OCI-M1 (cell line): ENCODE measurements around the gene C15orf62.

Source experiments
- DNase-seq: peaks from one replicate; lab custom pipeline; 2025; lab: John Stamatoyannopoulos, UW

The C15orf62 gene

DNA sequence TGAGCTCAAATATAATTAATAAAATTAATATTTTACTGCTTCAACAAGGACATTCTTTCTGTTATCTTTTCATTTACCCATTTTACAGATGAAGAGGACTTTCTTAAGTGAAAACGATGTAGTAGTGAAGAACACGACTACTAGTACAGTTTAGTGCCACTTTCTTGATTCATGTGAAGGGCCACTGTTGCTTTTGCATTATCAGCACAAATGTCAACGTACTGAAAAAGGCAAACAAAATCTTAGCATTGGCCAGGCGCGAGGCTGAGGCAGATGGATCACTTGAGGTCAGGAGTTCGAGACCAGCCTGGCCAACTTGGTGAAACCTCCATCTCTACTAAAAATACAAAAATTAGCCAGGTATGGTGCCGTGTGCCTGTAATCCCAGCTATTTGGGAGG is 49.3 kb downstream of the C15orf62 start:
- no peak for DNase-seq

DNA sequence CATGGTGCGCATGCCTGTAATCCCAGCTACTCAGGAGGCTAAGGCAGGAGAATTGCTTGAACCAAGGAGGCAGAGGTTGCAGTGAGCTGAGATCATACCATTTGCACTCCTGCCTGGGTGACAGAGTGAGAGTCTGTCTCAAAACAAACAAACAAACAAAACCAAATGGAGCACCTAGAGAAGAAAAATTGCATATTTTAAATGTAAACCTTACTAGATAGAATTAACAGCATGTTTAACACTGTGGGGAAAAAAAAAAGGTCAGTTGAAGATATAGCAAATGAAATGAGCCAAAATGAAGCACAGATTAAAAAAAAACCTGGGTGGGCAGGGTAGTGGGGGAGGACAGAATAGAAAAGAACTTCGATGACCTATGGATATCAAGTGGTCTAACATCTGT is 51.4 kb downstream of the C15orf62 start:
- no peak for DNase-seq
